H1 (cell line): ENCODE data around the gene ARHGEF7. TPM values are rescaled to one million over a fixed set of nuclear protein-coding genes. Genes with fewer than 3 reads are reported as not detected.

ENCODE experiments used
- CTCF ChIA-PET: fragments of 300-600 bp; sonication (Branson Sonifier 250); formaldehyde crosslinking; loops from one replicate; lab custom pipeline; 2021; ENCODE audit not compliant: partially characterized antibody; lab: Charles Lee
- POLR2A ChIA-PET: fragments of 300-600 bp; sonication (Branson Sonifier 250); formaldehyde crosslinking; loops from one replicate; lab custom pipeline; 2021; ENCODE audit warnings: inconsistent platforms; ENCODE audit not compliant: partially characterized antibody; lab: Charles Lee
- DNase-seq, 2 experiments: peaks; one replicate each; pipeline versions ENCODE4 v3.0.0 to v3.0.0-alpha.2; 2010 to 2022; ENCODE audit warnings: low spot score in 2 of 2, low read depth in 1 of 2, mixed read lengths in 1 of 2
- FAIRE-seq: peaks from 2 replicates; lab custom pipeline; 2011; peaks lifted over from hg19 to GRCh38; lab: Jason Lieb, UNC
- H2AFZ ChIP-seq: 2 replicates; pipeline ENCODE4 v1.8.1; 2012; ENCODE audit warnings: low read length, inconsistent platforms
- H2AK5ac ChIP-seq: 2 replicates; pipeline ENCODE4 v1.6.1; 2013; ENCODE audit warnings: low read depth, low read length
- H2BK120ac ChIP-seq: replicated peaks from 2 replicates; pipeline ENCODE3; 2013; ENCODE audit warnings: low read depth, low read length, inconsistent platforms
- H2BK12ac ChIP-seq: 2 replicates; pipeline ENCODE4 v1.6.1; 2013; ENCODE audit warnings: low read depth, low read length
- H2BK15ac ChIP-seq: 2 replicates; pipeline ENCODE4 v1.6.1; 2013; ENCODE audit warnings: low read length
- H2BK20ac ChIP-seq: 2 replicates; pipeline ENCODE4 v1.6.1; 2013; ENCODE audit warnings: low read length
- H2BK5ac ChIP-seq: 2 replicates; pipeline ENCODE4 v1.6.1; 2013; ENCODE audit warnings: low read depth, low read length
- H3K14ac ChIP-seq: 2 replicates; pipeline ENCODE4 v1.6.1; 2013; ENCODE audit warnings: inconsistent platforms; ENCODE audit not compliant: insufficient read length
- H3K18ac ChIP-seq: 2 replicates; pipeline ENCODE4 v1.6.1; 2013; ENCODE audit warnings: low read length; ENCODE audit errors: extremely low read depth
- H3K23ac ChIP-seq: 2 replicates; pipeline ENCODE4 v1.6.1; 2013; ENCODE audit warnings: inconsistent platforms; ENCODE audit not compliant: insufficient read length
- H3K23me2 ChIP-seq: 2 replicates; pipeline ENCODE4 v1.6.1; 2013; ENCODE audit warnings: low read depth, low read length
- H3K27ac ChIP-seq: 2 replicates; pipeline ENCODE4 v1.6.1; 2011; ENCODE audit warnings: low read depth, low read length, inconsistent platforms
- H3K27me3 ChIP-seq, 4 experiments: replicated peaks in 1 of 4; 1 replicate in 1 of 4; 2 replicates in 3 of 4; pipeline versions ENCODE4 v1.6.1 to v1.8.1; 2011 to 2013; ENCODE audit warnings: low read length in 3 of 4, mild to moderate bottlenecking in 3 of 4, inconsistent platforms in 2 of 4, mixed read lengths in 2 of 4, moderate library complexity in 1 of 4; ENCODE audit not compliant: control insufficient read depth in 3 of 4, insufficient read depth in 3 of 4; ENCODE audit errors: extremely low read depth in 1 of 4
- H3K36me3 ChIP-seq, 4 experiments: 2 replicates each; pipeline versions ENCODE4 v1.6.1 to v1.8.1; 2011 to 2013; ENCODE audit warnings: mild to moderate bottlenecking in 4 of 4, low read length in 3 of 4, moderate library complexity in 2 of 4, control low read depth in 1 of 4, inconsistent platforms in 1 of 4; ENCODE audit not compliant: insufficient read depth in 4 of 4, control insufficient read depth in 2 of 4
- H3K4ac ChIP-seq: replicated peaks from 2 replicates; pipeline ENCODE3; 2013; ENCODE audit warnings: low read length, low read depth, mixed read lengths, inconsistent platforms; ENCODE audit not compliant: insufficient read length
- H3K4me1 ChIP-seq, 4 experiments: replicated peaks in 1 of 4; 1 replicate in 1 of 4; 2 replicates in 3 of 4; pipeline versions ENCODE4 v1.6.1 to v1.8.1; 2011 to 2013; ENCODE audit warnings: low read length in 3 of 4, inconsistent platforms in 2 of 4, mixed read lengths in 1 of 4; ENCODE audit not compliant: insufficient read depth in 4 of 4, control insufficient read depth in 3 of 4
- H3K4me2 ChIP-seq, 2 experiments: 2 replicates each; pipeline versions ENCODE4 v1.6.1 to v1.8.1; 2011 to 2013; ENCODE audit warnings: low read depth in 2 of 2, low read length in 2 of 2, control low read depth in 1 of 2, inconsistent platforms in 1 of 2, mild to moderate bottlenecking in 1 of 2; ENCODE audit not compliant: insufficient read depth in 1 of 2
- H3K4me3 ChIP-seq, 4 experiments: fragments of 200-600, 300-600 bp in 1 of 4; sonication (generic), shearing (Covaris generic), sonication (Bioruptor Twin) in 1 of 4; 2 replicates each; pipeline versions ENCODE4 v1.5.1 to v1.8.1; 2011 to 2016; ENCODE audit warnings: low read length in 4 of 4, low read depth in 3 of 4, control low read depth in 2 of 4, inconsistent platforms in 2 of 4, mild to moderate bottlenecking in 2 of 4, mixed read lengths in 1 of 4, moderate library complexity in 1 of 4; ENCODE audit not compliant: insufficient read depth in 2 of 4; ENCODE audit errors: extremely low read depth in 1 of 4
- H3K56ac ChIP-seq: replicated peaks from 2 replicates; pipeline ENCODE3; 2013; ENCODE audit warnings: low read depth, mild to moderate bottlenecking, mixed read lengths, low read length, inconsistent platforms; ENCODE audit not compliant: insufficient read length
- H3K79me1 ChIP-seq: 2 replicates; pipeline ENCODE4 v1.6.1; 2013; ENCODE audit warnings: low read depth, low read length, control low read depth
- H3K79me2 ChIP-seq, 2 experiments: 2 replicates each; pipeline versions ENCODE4 v1.6.1 to v1.8.1; 2012 to 2013; ENCODE audit warnings: low read length in 2 of 2, mild to moderate bottlenecking in 2 of 2, inconsistent platforms in 1 of 2; ENCODE audit not compliant: insufficient read depth in 2 of 2, control insufficient read depth in 1 of 2
- H3K9ac ChIP-seq, 4 experiments: replicated peaks in 1 of 4; 1 replicate in 1 of 4; 2 replicates in 3 of 4; pipeline versions ENCODE4 v1.6.1 to v1.8.1; 2011 to 2013; ENCODE audit warnings: low read depth in 3 of 4, low read length in 3 of 4, control low read depth in 2 of 4, mild to moderate bottlenecking in 2 of 4, moderate library complexity in 2 of 4, inconsistent platforms in 1 of 4; ENCODE audit errors: extremely low read depth in 1 of 4
- H3K9me3 ChIP-seq, 2 experiments: 2 replicates each; pipeline versions ENCODE4 v1.6.1 to v1.8.1; 2012 to 2013; ENCODE audit warnings: mild to moderate bottlenecking in 2 of 2, moderate library complexity in 2 of 2, control low read depth in 1 of 2, inconsistent platforms in 1 of 2, low read depth in 1 of 2, low read length in 1 of 2, mixed read lengths in 1 of 2; ENCODE audit not compliant: insufficient read depth in 2 of 2
- H4K20me1 ChIP-seq, 2 experiments: replicated peaks in 1 of 2; 2 replicates each; pipeline versions ENCODE3 to v1.8.1; 2011 to 2013; ENCODE audit warnings: inconsistent platforms in 2 of 2, low read length in 2 of 2, mild to moderate bottlenecking in 1 of 2; ENCODE audit not compliant: insufficient read depth in 2 of 2, control insufficient read depth in 1 of 2
- H4K5ac ChIP-seq: 2 replicates; pipeline ENCODE4 v1.6.1; 2013; ENCODE audit warnings: low read length, low read depth, mixed read lengths, inconsistent platforms; ENCODE audit not compliant: insufficient read length
- H4K8ac ChIP-seq: 2 replicates; pipeline ENCODE4 v1.8.0; 2013; ENCODE audit warnings: mild to moderate bottlenecking, moderate library complexity, low read length, inconsistent platforms; ENCODE audit not compliant: insufficient read depth; ENCODE audit errors: extremely low read depth
- H4K91ac ChIP-seq: replicated peaks from 2 replicates; pipeline ENCODE3; 2013; ENCODE audit warnings: low read length, mixed read lengths, inconsistent platforms; ENCODE audit not compliant: insufficient read length
- SIX5 ChIP-seq: IDR thresholded peaks from 2 replicates; pipeline ENCODE4 v1.6.1; 2011; ENCODE audit warnings: mild to moderate bottlenecking, low read depth, low read length
- SP4 ChIP-seq: IDR thresholded peaks from 2 replicates; pipeline ENCODE4 v1.6.1; 2012; ENCODE audit warnings: low read length, inconsistent platforms
- WGBS, 2 experiments: shearing (Covaris generic) in 1 of 2; methylation state at CpG; one replicate each; pipeline versions ENCODE4 v1.1.6 to v1.1.7; 2013 to 2015; ENCODE audit warnings: low lambda C conversion rate in 2 of 2, mixed read lengths in 2 of 2, inconsistent platforms in 1 of 2, low coverage in 1 of 2, missing lambda C conversion rate in 1 of 2; ENCODE audit not compliant: insufficient replicate concordance in 2 of 2, insufficient coverage in 1 of 2, insufficient read length in 1 of 2; ENCODE audit errors: extremely low coverage in 1 of 2, missing lambda C conversion rate in 1 of 2; 5-methylcytosine and 5-hydroxymethylcytosine counted together
- polyA plus RNA-seq, 7 experiments: library from polyadenylated mRNA; depleted of rRNA in 3 of 7; stranded (reverse) in 5 of 7; unstranded in 2 of 7; fragments of >200 nt in 5 of 7; fragments of 200-250 nt in 2 of 7; gene quantifications; 1 replicate in 5 of 7; 2 replicates in 1 of 7; 4 replicates in 1 of 7; pipeline versions ENCODE4 v1.2.1 to v1.2.3, GENCODE V29; 2011 to 2013; ENCODE audit warnings: missing spikeins in 2 of 7, mixed read lengths in 2 of 7
- total RNA-seq: library from RNA; stranded (reverse); fragmentation: NEBNext Ultra II Directional; extraction: Animal tissue kit (Norgen Biotek cat#: 25700); gene quantifications from 2 replicates; pipeline ENCODE4 v1.2.1, GENCODE V29; 2021

The ARHGEF7 gene
- total and polyA plus RNA-seq, 2 of the 8 experiments (the other 6 are each of a cell fraction or from before 2014, with no cell fraction given): 26.2 to 56.5 TPM

DNA sequence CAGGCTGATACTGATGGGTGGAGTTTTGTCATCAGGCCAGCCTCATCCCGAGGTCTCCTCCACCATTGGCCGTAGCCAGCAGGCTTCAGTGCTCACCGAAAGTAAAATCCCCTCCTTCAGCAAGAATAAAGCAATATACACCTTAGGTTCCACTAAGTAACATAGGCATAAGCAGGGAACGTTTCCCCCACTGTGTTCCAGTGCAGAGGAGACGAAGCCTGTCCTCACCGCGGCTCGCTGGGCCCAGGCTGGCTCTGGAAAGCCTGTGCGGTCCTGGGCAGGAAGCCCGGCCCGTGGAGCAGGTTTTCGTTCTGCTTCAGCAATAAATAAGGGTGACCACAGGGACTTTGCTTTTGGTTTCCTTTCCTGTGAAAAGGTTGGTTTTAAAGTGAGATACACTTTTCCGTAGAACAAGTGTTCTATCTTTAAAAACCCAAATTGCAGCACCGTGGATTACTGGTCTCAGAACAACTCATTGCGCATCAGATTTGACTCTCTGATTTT, 189.0 kb downstream of the ARHGEF7 start:
- no peak overlapping the region for H3K14ac ChIP-seq
- no peak overlapping the region for H2BK20ac ChIP-seq
- DNase-seq: no peak
- no peak overlapping the region for H2AK5ac ChIP-seq
- WGBS, 2 experiments: 95% methylated on average over 15 of the region's 15 CpGs; no CpG with 5 or more reads in 1 of the 2 experiments
- no peaks in the 10 kb centered on the region for H3K27me3 ChIP-seq
- peaks cover 12 to 63% (median 43%) of the 10 kb centered on the region in 4 experiments; a peak in 5 of 8 replicates for H3K36me3 ChIP-seq
- no peaks in the 10 kb centered on the region for H3K4me1 ChIP-seq
- H2AFZ ChIP-seq: no peak overlapping the region
- H3K18ac ChIP-seq: no peak overlapping the region
- 0 out of 4 replicates have a peak, but pooled peaks cover 0 to 4% of the 10 kb centered on the region in 2 experiments for H3K9me3 ChIP-seq
- no peaks in the 10 kb centered on the region for H4K20me1 ChIP-seq
- H3K79me1 ChIP-seq: no peaks in the 10 kb centered on the region
- ChIA-PET POLR2A (no interaction called here), CTCF (no interaction called here)
- no peak overlapping the region for H3K9ac ChIP-seq
- H4K8ac ChIP-seq: no peak overlapping the region
- H2BK120ac ChIP-seq: no peak overlapping the region
- H3K23me2 ChIP-seq: no peaks in the 10 kb centered on the region
- H2BK5ac ChIP-seq: no peak overlapping the region
- no peak overlapping the region for H4K5ac ChIP-seq
- no peak overlapping the region for H3K23ac ChIP-seq
- H3K56ac ChIP-seq: no peak overlapping the region
- H3K79me2 ChIP-seq: no peaks in the 10 kb centered on the region
- no peak for FAIRE-seq
- H2BK15ac ChIP-seq: no peak overlapping the region
- no peak overlapping the region for H2BK12ac ChIP-seq
- H3K4me3 ChIP-seq: no peak overlapping the region
- no peak overlapping the region for H3K4me2 ChIP-seq
- no peak overlapping the region for H3K27ac ChIP-seq
- no peak overlapping the region for H4K91ac ChIP-seq
- no peak for TF ChIP-seq SP4
- TF ChIP-seq SIX5: no peak
- H3K4ac ChIP-seq: no peak overlapping the region
